GM12864 (cell line): ENCODE data around the gene POLL.
A peak's percentile ranks its signal among the peaks of the same experiment; 100 is the strongest.
"Not testable (repeated sequence)": the region's sequence is repeated elsewhere in the genome, so short reads cannot be mapped to it uniquely, and the experiment has no call there.

Experiments used
- DNase-seq: peaks from one replicate; pipeline ENCODE4 v3.0.0-alpha.2; 2011; ENCODE audit warnings: low read depth
- H3K4me3 ChIP-seq: 2 replicates; pipeline ENCODE4 v1.5.1; 2011; ENCODE audit warnings: mild to moderate bottlenecking, low read depth, low read length, control low read depth
- CTCF ChIP-seq: IDR thresholded peaks from 2 replicates; pipeline ENCODE4 v1.5.1; 2011; ENCODE audit warnings: low read depth, mild to moderate bottlenecking, moderate library complexity, low read length, control low read depth, inconsistent platforms; ENCODE audit errors: missing control alignments

Gene POLL

GRCh38 chr10:101587725-101588653, at the start of gene POLL, which contains the start of gene DPCD:
TSS of gene POLL (minus strand) at chr10:101588257. CDS start at chr10:101587360, 897 bp downstream.
TSS of gene DPCD (plus strand) at chr10:101588321. CDS start at chr10:101588337, 16 bp downstream.
- H3K4me3 ChIP-seq, result peak within 1 kb of the TSS; percentile 77
- TF ChIP-seq CTCF, result no peak
- peak; percentile 76 for DNase-seq

GRCh38 chr10:101633510-101633909, 45.5 kb upstream of the POLL start:
- not testable (repeated sequence) for DNase-seq, H3K4me3 ChIP-seq

- H3K4me3 ChIP-seq, result no peak overlapping the region
- DNase-seq, result no peak
- TF ChIP-seq CTCF, result no peak
Measured at GRCh38 chr10:101631821-101632475, 43.9 kb upstream of the POLL start.

- no peak for TF ChIP-seq CTCF
- DNase-seq, result no peak
- H3K4me3 ChIP-seq, result no peak overlapping the region
Measured at GRCh38 chr10:101630633-101630920, 42.5 kb upstream of the POLL start.

- H3K4me3 ChIP-seq, result no peak overlapping the region
- no peak for TF ChIP-seq CTCF
- no peak for DNase-seq
Measured at GRCh38 chr10:101629837-101630632, 42.0 kb upstream of the POLL start.

GRCh38 chr10:101625821-101626412, 37.9 kb upstream of the POLL start:
- no peak for DNase-seq
- no peak overlapping the region for H3K4me3 ChIP-seq
- no peak for TF ChIP-seq CTCF
